ENCODE results near the gene CLOCK. TPM values are rescaled to one million over a fixed set of nuclear protein-coding genes. Genes with fewer than 3 reads are reported as not detected.

CLOCK gene
- total RNA-seq, 1 experiment from 2014 or later = 24.9 TPM

DNA sequence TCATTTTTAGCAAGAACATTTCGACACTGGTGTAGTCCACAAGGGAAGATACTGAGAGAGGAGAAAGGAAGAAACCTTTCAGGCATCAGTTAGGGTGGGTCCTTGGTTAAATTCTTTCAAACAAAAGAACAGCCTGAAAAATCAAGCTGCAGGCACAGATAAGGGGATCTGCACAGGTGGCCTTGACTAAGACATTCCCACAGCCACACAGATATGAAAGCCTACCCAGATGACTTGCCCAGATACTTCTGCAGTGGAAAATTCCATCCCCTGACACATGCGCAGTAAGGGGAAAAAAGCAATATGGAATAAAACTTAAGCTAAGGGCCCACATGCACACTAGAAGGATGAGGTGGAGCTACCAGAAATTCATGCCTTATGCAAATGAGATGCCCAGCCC, 159.9 kb downstream of the CLOCK start:
- TF ChIP-seq SIN3A (IDR thresholded peaks at IDR 0.05; ENCODE audit: borderline replicate concordance, insufficient read depth, low read depth, low read length) (no peak), POLR2AphosphoS5 (IDR thresholded peaks at IDR 0.05; ENCODE audit: low read depth, low read length) (no peak), TCF7L2 (IDR thresholded peaks at IDR 0.05; ENCODE audit: low read depth, low read length) (no peak)
- Histone ChIP-seq H3K4me1 (ENCODE audit: control insufficient read depth, insufficient read depth, low read length) (peaks cover 5% of the 10 kb centered on the region; the same call in 1 of the 2 replicates), H3K36me3 (ENCODE audit: control insufficient read depth, insufficient read depth, low read length) (no peaks in the 10 kb centered on the region), H3K9me3 (ENCODE audit: control insufficient read depth, insufficient read depth, low read depth, low read length) (no peaks in the 10 kb centered on the region), H3K27ac (ENCODE audit: low read length) (no peak overlapping the region), H3K4me3 (ENCODE audit: low read depth in 2 of 2, low read length in 2 of 2) (no peak overlapping the region), H3K27me3 (ENCODE audit: control insufficient read depth, insufficient read depth, low read length) (no peaks in the 10 kb centered on the region)
- ChIA-PET CTCF (no interaction called here), POLR2A (no interaction called here)
- no peak for DNase-seq (ENCODE audit: low read depth, low spot score)
- no TSS peak for BruUV-seq (replicated peaks)
- ATAC-seq = no peak
- in situ Hi-C loops (cut with HindIII; ENCODE audit: low pct_unique_long_range_greater_than_20kb, low sequenced_read_pairs) (no loop called here), intact Hi-C loops (cut with micrococcal nuclease; ENCODE audit: unreplicated experiment) (no loop called here)

GRCh38 chr4:55386073-55386472, 160.6 kb downstream of the CLOCK start:
- Histone ChIP-seq H3K36me3 (ENCODE audit: control insufficient read depth, insufficient read depth, low read length) (no peaks in the 10 kb centered on the region), H3K9me3 (ENCODE audit: control insufficient read depth, insufficient read depth, low read depth, low read length) (no peaks in the 10 kb centered on the region), H3K27me3 (ENCODE audit: control insufficient read depth, insufficient read depth, low read length) (no peaks in the 10 kb centered on the region), H3K27ac (ENCODE audit: low read length) (no peak overlapping the region), H3K4me3 (ENCODE audit: low read depth in 2 of 2, low read length in 2 of 2) (no peak overlapping the region), H3K4me1 (ENCODE audit: control insufficient read depth, insufficient read depth, low read length) (peaks cover 5% of the 10 kb centered on the region; the same call in 1 of the 2 replicates)
- DNase-seq (ENCODE audit: low read depth, low spot score) (no peak), ATAC-seq (peak; percentile 87)
- intact Hi-C loops (cut with micrococcal nuclease; ENCODE audit: unreplicated experiment) = no loop called here
- no TSS peak for BruUV-seq (replicated peaks)
- in situ Hi-C loops (cut with HindIII; ENCODE audit: low pct_unique_long_range_greater_than_20kb, low sequenced_read_pairs) = no loop called here
- ChIA-PET CTCF (no interaction called here), POLR2A (interaction anchor here (0.5 kb wide), 1 partner anchor 12 kb away, joined by 3 read pairs; no protein-coding TSS in a partner anchor)
- no peak for TF ChIP-seq TCF7L2 (IDR thresholded peaks at IDR 0.05; ENCODE audit: low read depth, low read length)
- no peak for TF ChIP-seq REST (IDR thresholded peaks at IDR 0.05; ENCODE audit: insufficient read depth in 1 of 2, low read depth in 2 of 2, low read length in 1 of 2)

DNA sequence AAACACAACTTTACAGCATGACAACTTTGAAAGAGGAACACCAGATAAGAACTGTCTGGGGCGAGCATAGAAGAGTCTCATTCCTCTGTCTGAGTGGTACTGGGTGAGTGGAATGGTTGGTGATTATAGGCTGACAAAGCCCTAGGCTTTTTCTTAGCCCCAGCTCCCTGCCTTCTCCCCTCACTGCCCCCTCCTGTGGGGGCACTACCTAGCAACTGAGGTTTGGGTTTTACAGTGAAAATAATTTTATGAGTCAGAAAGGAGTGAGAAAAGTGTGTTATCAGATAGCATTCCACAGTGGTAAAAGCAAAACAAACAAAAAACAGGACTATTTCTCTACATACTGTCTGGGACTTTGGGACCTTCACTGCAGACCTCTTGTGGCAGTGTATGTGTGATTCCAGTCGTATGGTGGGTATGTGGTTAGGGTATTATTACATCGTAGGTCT, 161.5 kb downstream of the CLOCK start:
- no peak for DNase-seq (ENCODE audit: low read depth, low spot score)
- H3K4me1 ChIP-seq (ENCODE audit: control insufficient read depth, insufficient read depth, low read length) = peaks cover 5% of the 10 kb centered on the region; the same call in 1 of the 2 replicates
- in situ Hi-C loops (cut with HindIII; ENCODE audit: low pct_unique_long_range_greater_than_20kb, low sequenced_read_pairs) (no loop called here), intact Hi-C loops (cut with micrococcal nuclease; ENCODE audit: unreplicated experiment) (no loop called here)
- no peaks in the 10 kb centered on the region for H3K27me3 ChIP-seq (ENCODE audit: control insufficient read depth, insufficient read depth, low read length)
- BruUV-seq (replicated peaks) = no TSS peak
- no peaks in the 10 kb centered on the region for H3K9me3 ChIP-seq (ENCODE audit: control insufficient read depth, insufficient read depth, low read depth, low read length)
- no peak for TF ChIP-seq TCF7L2 (IDR thresholded peaks at IDR 0.05; ENCODE audit: low read depth, low read length)
- no peak for TF ChIP-seq CTCF (IDR thresholded peaks at IDR 0.05)
- no peak for TF ChIP-seq REST (IDR thresholded peaks at IDR 0.05; ENCODE audit: insufficient read depth in 1 of 2, low read depth in 2 of 2, low read length in 1 of 2)
- no peak for TF ChIP-seq POLR2AphosphoS5 (IDR thresholded peaks at IDR 0.05; ENCODE audit: low read depth, low read length)
- no peak for TF ChIP-seq SIN3A (IDR thresholded peaks at IDR 0.05; ENCODE audit: borderline replicate concordance, insufficient read depth, low read depth, low read length)
- no peak overlapping the region for H3K27ac ChIP-seq (ENCODE audit: low read length)
- peak; percentile 51; the same call in 1 of the 2 replicates for ATAC-seq
- no peaks in the 10 kb centered on the region for H3K36me3 ChIP-seq (ENCODE audit: control insufficient read depth, insufficient read depth, low read length)
- POLR2A ChIA-PET = no interaction called here
- H3K4me3 ChIP-seq (ENCODE audit: low read depth in 2 of 2, low read length in 2 of 2) = no peak overlapping the region
- CTCF ChIA-PET = no interaction called here

Data from Panc1 (cell line).